IMR-90 (cell line): ENCODE data around the gene ELMO1.

Source experiments
- POLR2A ChIP-seq: IDR thresholded peaks from 2 replicates; pipeline ENCODE4 v1.6.1; 2012; ENCODE audit warnings: mild to moderate bottlenecking, low read depth, low read length
- TF ChIP-seq, protein P1 (sequence below): conservative IDR thresholded peaks from 2 replicates; pipeline ENCODE4 v1.5.1; 2012; ENCODE audit warnings: mild to moderate bottlenecking, low read depth, low read length, improper control_type of control experiment

DNA sequence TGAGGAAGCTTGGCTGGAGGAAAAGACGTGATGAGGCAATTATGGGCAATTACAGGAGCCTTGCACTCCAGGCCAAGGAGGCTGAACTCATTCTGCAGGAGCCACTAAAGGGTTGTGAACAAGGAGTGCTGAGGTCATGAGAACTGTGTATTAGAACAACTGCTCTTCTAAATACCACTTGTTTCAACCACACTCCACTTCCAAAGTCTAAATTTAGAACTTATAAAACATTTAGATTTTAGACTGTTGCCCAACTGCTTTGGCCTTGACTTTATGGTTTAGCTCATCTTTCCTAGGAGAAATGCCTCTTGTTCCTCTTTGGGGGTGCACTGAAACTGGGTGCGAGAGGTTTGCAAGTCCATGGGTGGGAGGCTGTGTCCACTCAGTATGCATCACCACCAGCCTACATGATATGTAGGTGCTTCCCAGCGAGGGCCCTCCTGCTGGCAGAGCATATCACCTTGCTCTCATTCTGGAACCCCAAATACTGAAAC is 524.7 kb downstream of the ELMO1 start:
- TF ChIP-seq, protein P1, sequence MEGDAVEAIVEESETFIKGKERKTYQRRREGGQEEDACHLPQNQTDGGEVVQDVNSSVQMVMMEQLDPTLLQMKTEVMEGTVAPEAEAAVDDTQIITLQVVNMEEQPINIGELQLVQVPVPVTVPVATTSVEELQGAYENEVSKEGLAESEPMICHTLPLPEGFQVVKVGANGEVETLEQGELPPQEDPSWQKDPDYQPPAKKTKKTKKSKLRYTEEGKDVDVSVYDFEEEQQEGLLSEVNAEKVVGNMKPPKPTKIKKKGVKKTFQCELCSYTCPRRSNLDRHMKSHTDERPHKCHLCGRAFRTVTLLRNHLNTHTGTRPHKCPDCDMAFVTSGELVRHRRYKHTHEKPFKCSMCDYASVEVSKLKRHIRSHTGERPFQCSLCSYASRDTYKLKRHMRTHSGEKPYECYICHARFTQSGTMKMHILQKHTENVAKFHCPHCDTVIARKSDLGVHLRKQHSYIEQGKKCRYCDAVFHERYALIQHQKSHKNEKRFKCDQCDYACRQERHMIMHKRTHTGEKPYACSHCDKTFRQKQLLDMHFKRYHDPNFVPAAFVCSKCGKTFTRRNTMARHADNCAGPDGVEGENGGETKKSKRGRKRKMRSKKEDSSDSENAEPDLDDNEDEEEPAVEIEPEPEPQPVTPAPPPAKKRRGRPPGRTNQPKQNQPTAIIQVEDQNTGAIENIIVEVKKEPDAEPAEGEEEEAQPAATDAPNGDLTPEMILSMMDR: no peak
- no peak for TF ChIP-seq POLR2A
